Right lobe of liver (tissue), 4 donors: ENCODE measurements around the gene MCOLN2.

Experiments used
- CTCF ChIP-seq, 4 donors: fragments of 200-600 bp in 3 of 4; fragments of 450-650 bp in 1 of 4; IDR thresholded peaks; one replicate each; pipeline versions ENCODE4 v1.5.1 to v1.8.0; 2016 to 2022; ENCODE audit warnings: antibody characterized with exemption in 4 of 4, mild to moderate bottlenecking in 2 of 4
- POLR2A ChIP-seq: fragments of 450-650 bp; IDR thresholded peaks from one replicate; pipeline ENCODE4 v1.6.1; 2017; ENCODE audit warnings: antibody characterized with exemption, mild to moderate bottlenecking
- donor health status: DM: no; HTN: no; CAD: no.
- donor health status: DM: no; HTN: no; CAD: no.
- donor health status: DM: no; HTN: yes; CAD: no.

GRCh38 chr1:85028151-85028550 is 31.2 kb upstream of the MCOLN2 start:
- TF ChIP-seq CTCF (IDR thresholded peaks at IDR 0.05) (no peak), POLR2A (no peak)
